B cell (primary cell): Measurements from ENCODE around the gene CYTH2. TPM values are rescaled to one million over a fixed set of nuclear protein-coding genes. Genes with fewer than 3 reads are reported as not detected.

Experiments
- ATAC-seq: fragments of 200-7000 bp; cut with Tn5 transposase; one replicate; pipeline ENCODE4 v1.10.0; 2021; ENCODE audit warnings: low read depth, mild to moderate bottlenecking, moderate number of reproducible peaks, moderate library complexity
- CTCF ChIA-PET: fragments of 350-600 bp; sonication (Branson Sonifier 250); formaldehyde crosslinking; loops from one replicate; lab custom pipeline; 2021; ENCODE audit warnings: antibody characterized with exemption, inconsistent platforms; lab: Charles Lee
- POLR2A ChIA-PET: fragments of 350-600 bp; sonication (Branson Sonifier 250); formaldehyde crosslinking; loops from one replicate; lab custom pipeline; 2021; ENCODE audit warnings: antibody characterized with exemption; lab: Charles Lee
- DNase-seq: peaks from one replicate; pipeline ENCODE4 v3.0.0; 2013
- H2AFZ ChIP-seq: 2 replicates; pipeline ENCODE4 v1.6.1; 2012; ENCODE audit warnings: mild to moderate bottlenecking, low read depth, low read length; ENCODE audit not compliant: insufficient read depth, poor library complexity, severe bottlenecking
- H3K27ac ChIP-seq, 2 donors: 1 replicate in 1 of 2; 2 replicates in 1 of 2; pipeline ENCODE4 v1.5.1; 2012 to 2013; ENCODE audit warnings: low read length in 2 of 2, mild to moderate bottlenecking in 2 of 2, moderate library complexity in 1 of 2
- H3K27me3 ChIP-seq, 4 experiments: fragments of 200-600 bp in 1 of 4; sonication (generic) in 1 of 4; replicated peaks in 1 of 4; 1 replicate in 2 of 4; 2 replicates in 2 of 4; pipeline versions ENCODE4 v1.6.1 to v1.7.0; 2013 to 2016; ENCODE audit warnings: low read length in 3 of 4, mild to moderate bottlenecking in 2 of 4, mixed read lengths in 1 of 4, moderate library complexity in 1 of 4; ENCODE audit not compliant: insufficient read depth in 4 of 4, control insufficient read depth in 3 of 4; ENCODE audit errors: control extremely low read depth in 1 of 4
- H3K36me3 ChIP-seq, 2 experiments: replicated peaks in 1 of 2; 1 replicate in 1 of 2; 2 replicates in 1 of 2; pipeline versions ENCODE4 v1.6.1 to v1.7.1; 2013; ENCODE audit warnings: low read length in 1 of 2; ENCODE audit not compliant: insufficient read depth in 2 of 2, control insufficient read depth in 1 of 2; ENCODE audit errors: control extremely low read depth in 1 of 2, extremely low read depth in 1 of 2
- H3K4me1 ChIP-seq, 2 donors: fragments of 200-600 bp in 1 of 2; sonication (generic) in 1 of 2; 1 replicate in 1 of 2; 2 replicates in 1 of 2; pipeline versions ENCODE4 v1.5.1 to v1.6.1; 2013 to 2017; ENCODE audit warnings: low read length in 2 of 2; ENCODE audit not compliant: control insufficient read depth in 2 of 2, insufficient read depth in 2 of 2
- H3K4me2 ChIP-seq: replicated peaks from 2 replicates; pipeline ENCODE3; 2012; ENCODE audit warnings: mild to moderate bottlenecking, low read depth, low read length; ENCODE audit not compliant: poor library complexity, severe bottlenecking
- H3K4me3 ChIP-seq, 5 experiments: fragments of 200-600 bp in 1 of 5; sonication (generic) in 1 of 5; 1 replicate in 3 of 5; 2 replicates in 2 of 5; pipeline versions ENCODE4 v1.5.1 to v1.7.0; 2011 to 2016; ENCODE audit warnings: low read length in 4 of 5, mild to moderate bottlenecking in 4 of 5, low read depth in 2 of 5, control low read depth in 1 of 5, moderate library complexity in 1 of 5; ENCODE audit not compliant: insufficient read depth in 1 of 5; ENCODE audit errors: control extremely low read depth in 1 of 5, extremely low read depth in 1 of 5
- H3K79me2 ChIP-seq: fragments of 200-600 bp; sonication (generic); one replicate; pipeline ENCODE4 v1.6.0; 2016; ENCODE audit warnings: low read length; ENCODE audit not compliant: control insufficient read depth, insufficient read depth
- H3K9ac ChIP-seq: fragments of 200-600 bp; sonication (generic); 2 replicates; pipeline ENCODE4 v1.6.1; 2017; ENCODE audit warnings: mild to moderate bottlenecking, low read length, moderate library complexity
- H3K9me3 ChIP-seq, 3 donors: one replicate each; pipeline versions ENCODE4 v1.6.1 to v1.7.1; 2013; ENCODE audit warnings: low read length in 2 of 3; ENCODE audit not compliant: control insufficient read depth in 2 of 3, insufficient read depth in 1 of 3; ENCODE audit errors: control extremely low read depth in 1 of 3
- H4K20me1 ChIP-seq: 2 replicates; pipeline ENCODE4 v1.6.0; 2012; ENCODE audit warnings: mild to moderate bottlenecking, low read length; ENCODE audit not compliant: insufficient read depth, control insufficient read depth, poor library complexity, severe bottlenecking
- H3K27ac Mint-ChIP-seq: one replicate; pipeline ENCODE4 v1.8.0; 2021; ENCODE audit warnings: mixed read lengths
- H3K27me3 Mint-ChIP-seq: one replicate; pipeline ENCODE4 v1.8.0; 2021; ENCODE audit warnings: mixed read lengths
- H3K4me1 Mint-ChIP-seq: one replicate; pipeline ENCODE4 v1.8.0; 2021; ENCODE audit warnings: mixed read lengths
- H3K4me3 Mint-ChIP-seq: one replicate; pipeline ENCODE4 v1.8.0; 2021; ENCODE audit warnings: mixed read lengths
- H3K9me3 Mint-ChIP-seq: one replicate; pipeline ENCODE4 v1.8.0; 2022; ENCODE audit warnings: mixed read lengths; ENCODE audit not compliant: insufficient read depth
- EZH2 ChIP-seq: IDR thresholded peaks from 2 replicates; pipeline ENCODE4 v1.6.1; 2012; ENCODE audit warnings: borderline replicate concordance, low read depth, mild to moderate bottlenecking, moderate library complexity, low read length; ENCODE audit not compliant: insufficient read depth, poor library complexity, severe bottlenecking
- WGBS: methylation state at CpG from one replicate; pipeline ENCODE4 v1.1.5; 2013; ENCODE audit warnings: missing lambda C conversion rate; ENCODE audit not compliant: insufficient coverage; 5-methylcytosine and 5-hydroxymethylcytosine counted together
- intact Hi-C: fragments of 100-400 bp; cut with micrococcal nuclease; formaldehyde crosslinking; loops from one replicate; pipeline ENCODE4 v1.10.0; 2022
- polyA minus RNA-seq: library from RNA; depleted of rRNA, polyadenylated mRNA; stranded (reverse); fragments of >200 nt; gene quantifications from 2 replicates; pipeline ENCODE4 v1.2.3, GENCODE V29; 2012
- polyA plus RNA-seq: library from polyadenylated mRNA; depleted of rRNA; stranded (reverse); fragments of >200 nt; gene quantifications from 2 replicates; pipeline ENCODE4 v1.2.3, GENCODE V29; 2012
- total RNA-seq, 2 donors: library from RNA; stranded (reverse); fragments of 120-200 nt in 1 of 2; gene quantifications; 1 replicate in 1 of 2; 2 replicates in 1 of 2; pipeline versions ENCODE4 v1.2.3 to v1.2.4, GENCODE V29; 2013 to 2022
- TF ChIP-seq, protein P1 (sequence below): fragments of 200-600 bp; IDR thresholded peaks from one replicate; pipeline ENCODE4 v1.8.0; 2022; ENCODE audit warnings: antibody characterized with exemption, mild to moderate bottlenecking

Gene CYTH2, protein sequence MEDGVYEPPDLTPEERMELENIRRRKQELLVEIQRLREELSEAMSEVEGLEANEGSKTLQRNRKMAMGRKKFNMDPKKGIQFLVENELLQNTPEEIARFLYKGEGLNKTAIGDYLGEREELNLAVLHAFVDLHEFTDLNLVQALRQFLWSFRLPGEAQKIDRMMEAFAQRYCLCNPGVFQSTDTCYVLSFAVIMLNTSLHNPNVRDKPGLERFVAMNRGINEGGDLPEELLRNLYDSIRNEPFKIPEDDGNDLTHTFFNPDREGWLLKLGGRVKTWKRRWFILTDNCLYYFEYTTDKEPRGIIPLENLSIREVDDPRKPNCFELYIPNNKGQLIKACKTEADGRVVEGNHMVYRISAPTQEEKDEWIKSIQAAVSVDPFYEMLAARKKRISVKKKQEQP
- total RNA-seq, result 56.0 and 62.6 TPM in 2 replicates
- total RNA-seq (2013), result 17.6 TPM
- polyA plus RNA-seq, result 31.4 and 40.7 TPM in 2 replicates
- polyA minus RNA-seq, result 27.0 and 29.3 TPM in 2 replicates

DNA sequence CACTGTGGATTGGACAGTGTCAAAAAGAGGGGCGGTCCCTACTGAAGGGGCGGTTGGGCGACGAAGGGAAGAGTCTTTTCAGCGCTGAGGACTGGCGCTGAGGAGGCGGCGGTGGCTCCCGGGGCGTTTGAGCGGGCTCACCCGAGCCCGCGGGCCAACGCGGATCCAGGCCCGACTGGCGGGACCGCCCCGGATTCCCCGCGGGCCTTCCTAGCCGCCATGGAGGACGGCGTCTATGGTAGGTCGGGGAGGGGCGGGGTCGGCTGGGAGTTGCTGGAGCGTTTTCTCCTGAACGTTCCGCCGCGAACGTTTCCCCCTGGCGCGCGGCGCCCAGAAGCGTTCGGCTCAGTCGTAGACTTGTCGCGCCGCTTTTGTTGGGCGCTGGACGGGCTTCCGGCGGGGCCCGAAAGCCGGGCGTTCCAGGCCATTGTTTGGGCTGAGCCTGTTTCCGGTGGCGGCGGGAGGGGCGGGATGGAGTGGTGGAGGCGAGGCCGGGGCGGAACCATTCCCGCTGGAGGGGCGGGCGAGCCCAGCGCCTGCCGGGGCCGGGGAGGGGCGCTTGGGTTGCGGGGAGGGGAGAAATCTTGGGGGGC is at the start of gene CYTH2:
Gene CYTH2, plus strand, starts transcription at position 81 of the 593 bp plus-strand sequence. Its CDS starts 139 bp downstream, at position 220.
- Histone ChIP-seq H3K4me1 (peaks cover 11 to 15% of the 10 kb centered on the region in 2 donors), H3K4me2 (peak within 1 kb of the TSS; percentile 81), H3K36me3 (peaks cover 2 to 33% of the 10 kb centered on the region in 2 experiments), H4K20me1 (peaks cover 9% of the 10 kb centered on the region), H3K9ac (peak within 1 kb of the TSS; percentile 74), H3K4me3 (peak within 1 kb of the TSS; percentile 56 to 90 (median 83)), H3K9me3 (no peaks in the 10 kb centered on the region), H3K79me2 (peaks cover 11% of the 10 kb centered on the region), H3K27ac (peak within 1 kb of the TSS; percentile 52 to 84), H2AFZ (peak within 1 kb of the TSS; percentile 85), H3K27me3 (peaks cover 0 to 3% (median 0%) of the 10 kb centered on the region in 4 experiments)
- Mint-ChIP-seq H3K27me3 (no peaks in the 10 kb centered on the region), H3K27ac (peak within 1 kb of the TSS; percentile 89), H3K9me3 (no peaks in the 10 kb centered on the region), H3K4me1 (peaks cover 17% of the 10 kb centered on the region), H3K4me3 (peak within 1 kb of the TSS; percentile 92)
- no peak for TF ChIP-seq EZH2
- TF ChIP-seq, protein P1, sequence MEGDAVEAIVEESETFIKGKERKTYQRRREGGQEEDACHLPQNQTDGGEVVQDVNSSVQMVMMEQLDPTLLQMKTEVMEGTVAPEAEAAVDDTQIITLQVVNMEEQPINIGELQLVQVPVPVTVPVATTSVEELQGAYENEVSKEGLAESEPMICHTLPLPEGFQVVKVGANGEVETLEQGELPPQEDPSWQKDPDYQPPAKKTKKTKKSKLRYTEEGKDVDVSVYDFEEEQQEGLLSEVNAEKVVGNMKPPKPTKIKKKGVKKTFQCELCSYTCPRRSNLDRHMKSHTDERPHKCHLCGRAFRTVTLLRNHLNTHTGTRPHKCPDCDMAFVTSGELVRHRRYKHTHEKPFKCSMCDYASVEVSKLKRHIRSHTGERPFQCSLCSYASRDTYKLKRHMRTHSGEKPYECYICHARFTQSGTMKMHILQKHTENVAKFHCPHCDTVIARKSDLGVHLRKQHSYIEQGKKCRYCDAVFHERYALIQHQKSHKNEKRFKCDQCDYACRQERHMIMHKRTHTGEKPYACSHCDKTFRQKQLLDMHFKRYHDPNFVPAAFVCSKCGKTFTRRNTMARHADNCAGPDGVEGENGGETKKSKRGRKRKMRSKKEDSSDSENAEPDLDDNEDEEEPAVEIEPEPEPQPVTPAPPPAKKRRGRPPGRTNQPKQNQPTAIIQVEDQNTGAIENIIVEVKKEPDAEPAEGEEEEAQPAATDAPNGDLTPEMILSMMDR, result no peak
- WGBS, result 0% methylated on average over 54 of the region's 66 CpGs
- ATAC-seq, result peak; percentile 0
- no peak for DNase-seq
- ChIA-PET CTCF (interaction anchor here (0.9 to 1.0 kb wide), 2 partner anchors 20 to 38 kb away, joined by 4 to 6 read pairs; no protein-coding TSS in a partner anchor), POLR2A (interaction anchor here (0.6 to 1.3 kb wide), 6 partner anchors 12 to 1229 kb away, joined by 3 to 8 read pairs (median 4); partner anchors contain the start of gene GRWD1)
- intact Hi-C loops, result loop anchor here (1.0 to 2.0 kb wide), 10 partner anchors 22 to 1555 kb away; partner anchors contain the start of genes AP2A1, GRWD1, KDELR1 and RPL18
